NT2/D1 (cell line): Measurements from ENCODE around the gene TRIM71.

Source experiments
- DNase-seq: peaks from one replicate; pipeline ENCODE4 v3.0.0-alpha.2; 2011; ENCODE audit warnings: low read depth, low spot score
- H3K27me3 ChIP-seq: 2 replicates; pipeline ENCODE4 v1.6.0; 2011; ENCODE audit warnings: mild to moderate bottlenecking; ENCODE audit not compliant: insufficient read length, insufficient read depth
- H3K36me3 ChIP-seq: 2 replicates; pipeline ENCODE4 v1.6.1; 2011; ENCODE audit warnings: mild to moderate bottlenecking, low read length, mixed read lengths; ENCODE audit not compliant: insufficient read depth, insufficient read length
- H3K4me1 ChIP-seq: 2 replicates; pipeline ENCODE4 v1.5.1; 2011; ENCODE audit not compliant: insufficient read depth, insufficient read length
- H3K4me3 ChIP-seq: 2 replicates; pipeline ENCODE4 v1.5.1; 2011; ENCODE audit warnings: low read depth; ENCODE audit not compliant: insufficient read length
- H3K9ac ChIP-seq: 2 replicates; pipeline ENCODE4 v1.6.0; 2011; ENCODE audit warnings: low read depth; ENCODE audit not compliant: insufficient read length
- H3K9me3 ChIP-seq: 2 replicates; pipeline ENCODE4 v1.5.1; 2011; ENCODE audit warnings: mild to moderate bottlenecking, low read length; ENCODE audit not compliant: insufficient read depth
- SUZ12 ChIP-seq: IDR thresholded peaks from 2 replicates; pipeline ENCODE4 v1.6.1; 2011; ENCODE audit not compliant: insufficient read length, insufficient read depth; ENCODE audit errors: extremely low read depth
- YY1 ChIP-seq: IDR thresholded peaks from 2 replicates; pipeline ENCODE4 v1.6.1; 2011; ENCODE audit not compliant: insufficient read length, insufficient read depth
- ZNF274 ChIP-seq: IDR thresholded peaks from 2 replicates; pipeline ENCODE4 v1.6.1; 2011; ENCODE audit warnings: mild to moderate bottlenecking, low read depth, low read length

The TRIM71 gene

DNA sequence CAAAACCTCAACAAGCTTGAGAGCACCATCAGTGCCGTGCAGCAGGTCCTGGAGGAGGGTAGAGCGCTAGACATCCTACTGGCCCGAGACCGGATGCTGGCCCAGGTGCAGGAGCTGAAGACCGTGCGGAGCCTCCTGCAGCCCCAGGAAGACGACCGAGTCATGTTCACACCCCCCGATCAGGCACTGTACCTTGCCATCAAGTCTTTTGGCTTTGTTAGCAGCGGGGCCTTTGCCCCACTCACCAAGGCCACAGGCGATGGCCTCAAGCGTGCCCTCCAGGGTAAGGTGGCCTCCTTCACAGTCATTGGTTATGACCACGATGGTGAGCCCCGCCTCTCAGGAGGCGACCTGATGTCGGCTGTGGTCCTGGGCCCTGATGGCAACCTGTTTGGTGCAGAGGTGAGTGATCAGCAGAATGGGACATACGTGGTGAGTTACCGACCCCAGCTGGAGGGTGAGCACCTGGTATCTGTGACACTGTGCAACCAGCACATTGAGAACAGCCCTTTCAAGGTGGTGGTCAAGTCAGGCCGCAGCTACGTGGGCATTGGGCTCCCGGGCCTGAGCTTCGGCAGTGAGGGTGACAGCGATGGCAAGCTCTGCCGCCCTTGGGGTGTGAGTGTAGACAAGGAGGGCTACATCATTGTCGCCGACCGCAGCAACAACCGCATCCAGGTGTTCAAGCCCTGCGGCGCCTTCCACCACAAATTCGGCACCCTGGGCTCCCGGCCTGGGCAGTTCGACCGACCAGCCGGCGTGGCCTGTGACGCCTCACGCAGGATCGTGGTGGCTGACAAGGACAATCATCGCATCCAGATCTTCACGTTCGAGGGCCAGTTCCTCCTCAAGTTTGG lies 72.9 kb downstream of the TRIM71 start:
- H3K36me3 ChIP-seq, result peaks cover 90% of the 10 kb centered on the region
- TF ChIP-seq ZNF274, result no peak
- TF ChIP-seq YY1, result no peak
- TF ChIP-seq SUZ12, result no peak
- peaks cover 16% of the 10 kb centered on the region for H3K4me1 ChIP-seq
- no peaks in the 10 kb centered on the region for H3K27me3 ChIP-seq
- H3K9me3 ChIP-seq, result no peaks in the 10 kb centered on the region
- no peak overlapping the region for H3K4me3 ChIP-seq
- DNase-seq, result no peak
- no peak overlapping the region for H3K9ac ChIP-seq

DNA sequence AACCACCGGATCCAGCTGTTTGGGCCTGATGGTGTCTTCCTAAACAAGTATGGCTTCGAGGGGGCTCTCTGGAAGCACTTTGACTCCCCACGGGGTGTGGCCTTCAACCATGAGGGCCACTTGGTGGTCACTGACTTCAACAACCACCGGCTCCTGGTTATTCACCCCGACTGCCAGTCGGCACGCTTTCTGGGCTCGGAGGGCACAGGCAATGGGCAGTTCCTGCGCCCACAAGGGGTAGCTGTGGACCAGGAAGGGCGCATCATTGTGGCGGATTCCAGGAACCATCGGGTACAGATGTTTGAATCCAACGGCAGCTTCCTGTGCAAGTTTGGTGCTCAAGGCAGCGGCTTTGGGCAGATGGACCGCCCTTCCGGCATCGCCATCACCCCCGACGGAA lies 73.6 kb downstream of the TRIM71 start:
- H3K27me3 ChIP-seq, result no peaks in the 10 kb centered on the region
- H3K4me1 ChIP-seq, result peaks cover 12% of the 10 kb centered on the region
- H3K4me3 ChIP-seq, result no peak overlapping the region
- TF ChIP-seq ZNF274 (no peak), YY1 (no peak), SUZ12 (no peak)
- no peak overlapping the region for H3K9ac ChIP-seq
- H3K36me3 ChIP-seq, result peaks cover 86% of the 10 kb centered on the region
- no peak for DNase-seq
- H3K9me3 ChIP-seq, result no peaks in the 10 kb centered on the region

DNA sequence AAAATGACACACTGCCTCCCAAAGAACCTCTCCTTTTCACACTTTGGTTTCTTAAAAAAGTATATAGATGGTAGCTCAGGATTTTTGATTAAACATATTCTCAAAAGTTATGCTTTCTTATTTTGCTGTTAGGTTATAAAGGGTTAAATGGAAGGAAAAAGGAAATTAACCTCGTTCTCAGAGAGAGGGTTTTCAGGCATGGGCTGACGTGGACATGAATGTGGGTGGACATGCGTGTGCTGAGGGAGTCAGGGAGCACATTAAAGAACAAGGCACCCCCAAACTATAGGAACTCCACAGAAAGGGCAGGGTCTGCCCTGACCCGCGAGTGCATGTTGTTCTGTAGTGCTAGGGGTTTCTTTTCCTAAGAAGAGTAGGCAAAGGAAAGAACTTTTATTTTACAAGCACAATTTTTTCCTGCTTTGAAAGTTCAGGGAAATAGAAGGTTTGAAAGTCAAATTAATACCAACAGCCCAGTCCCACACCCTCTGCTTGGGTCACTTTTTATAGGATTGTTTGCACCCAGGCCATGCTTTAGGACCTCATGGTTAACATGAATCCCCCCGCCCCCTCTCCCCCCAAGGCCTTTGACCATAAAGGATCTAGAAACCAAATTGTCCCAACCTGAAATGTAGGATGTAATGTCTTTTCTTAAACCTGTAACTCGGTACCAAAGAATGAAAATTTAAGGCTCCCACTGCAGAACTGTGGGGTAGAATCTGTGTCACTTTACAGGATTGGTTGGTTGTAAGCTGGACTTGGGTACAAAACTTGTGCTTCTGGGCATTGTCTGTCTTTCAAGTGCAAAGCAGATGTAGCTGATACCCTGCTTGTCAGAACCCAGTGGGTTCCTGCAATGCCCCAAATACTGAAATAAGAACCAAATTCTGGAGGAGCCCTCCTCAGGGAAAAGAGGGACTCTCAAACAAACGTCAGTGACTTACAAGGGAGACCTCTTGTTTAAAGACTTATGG lies 75.1 kb downstream of the TRIM71 start:
- Histone ChIP-seq H3K36me3 (peaks cover 73% of the 10 kb centered on the region), H3K4me3 (no peak overlapping the region), H3K9me3 (no peaks in the 10 kb centered on the region), H3K4me1 (peaks cover 12% of the 10 kb centered on the region), H3K9ac (no peak overlapping the region), H3K27me3 (no peaks in the 10 kb centered on the region)
- DNase-seq, result no peak
- no peak for TF ChIP-seq ZNF274
- TF ChIP-seq SUZ12, result no peak
- no peak for TF ChIP-seq YY1

DNA sequence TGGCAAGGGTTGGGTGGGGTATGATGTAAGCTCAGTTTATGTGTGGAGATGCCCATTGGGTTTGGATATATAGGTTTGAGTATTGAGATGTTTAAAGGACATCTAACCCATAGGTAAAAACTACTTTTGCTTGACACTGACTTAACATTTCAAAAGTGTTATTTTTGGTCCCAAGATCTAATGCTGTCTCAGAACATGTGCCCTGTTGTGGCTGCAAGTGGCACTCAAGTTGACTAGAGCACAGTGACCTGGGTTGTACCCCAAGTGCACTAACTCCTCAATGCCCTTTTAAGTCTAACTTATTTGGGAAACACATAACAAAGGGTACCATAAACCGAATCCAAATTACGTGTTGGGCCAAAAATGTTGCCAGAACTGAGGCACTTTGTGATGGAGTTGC lies 77.2 kb downstream of the TRIM71 start:
- Histone ChIP-seq H3K4me1 (peaks cover 12% of the 10 kb centered on the region), H3K4me3 (no peak overlapping the region), H3K9me3 (no peaks in the 10 kb centered on the region), H3K36me3 (peaks cover 59% of the 10 kb centered on the region), H3K9ac (no peak overlapping the region), H3K27me3 (no peaks in the 10 kb centered on the region)
- TF ChIP-seq ZNF274 (no peak), SUZ12 (no peak), YY1 (no peak)
- DNase-seq, result no peak

DNA sequence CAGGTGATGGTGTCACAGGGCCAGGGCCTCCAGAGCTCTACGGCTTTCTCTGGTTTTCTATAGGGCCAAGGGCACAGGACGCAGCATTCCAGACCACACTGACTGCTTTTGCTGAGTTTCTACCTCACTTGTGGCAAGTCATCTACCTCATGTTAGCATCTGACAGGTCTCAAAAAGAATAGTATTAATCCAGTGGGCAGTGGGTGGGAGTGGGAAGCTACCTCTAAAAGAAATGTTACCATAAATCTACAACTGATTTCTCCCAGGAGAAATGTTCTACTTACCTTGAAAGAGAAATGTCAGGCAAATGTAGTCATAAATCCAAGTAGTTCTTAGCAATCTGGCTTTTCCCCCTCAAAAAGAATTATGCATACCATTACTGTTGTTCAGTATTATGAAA lies 77.9 kb downstream of the TRIM71 start:
- Histone ChIP-seq H3K9me3 (no peaks in the 10 kb centered on the region), H3K36me3 (peaks cover 52% of the 10 kb centered on the region), H3K4me3 (no peak overlapping the region), H3K4me1 (peaks cover 8% of the 10 kb centered on the region), H3K27me3 (no peaks in the 10 kb centered on the region), H3K9ac (no peak overlapping the region)
- TF ChIP-seq ZNF274 (no peak), YY1 (no peak), SUZ12 (no peak)
- DNase-seq, result no peak

DNA sequence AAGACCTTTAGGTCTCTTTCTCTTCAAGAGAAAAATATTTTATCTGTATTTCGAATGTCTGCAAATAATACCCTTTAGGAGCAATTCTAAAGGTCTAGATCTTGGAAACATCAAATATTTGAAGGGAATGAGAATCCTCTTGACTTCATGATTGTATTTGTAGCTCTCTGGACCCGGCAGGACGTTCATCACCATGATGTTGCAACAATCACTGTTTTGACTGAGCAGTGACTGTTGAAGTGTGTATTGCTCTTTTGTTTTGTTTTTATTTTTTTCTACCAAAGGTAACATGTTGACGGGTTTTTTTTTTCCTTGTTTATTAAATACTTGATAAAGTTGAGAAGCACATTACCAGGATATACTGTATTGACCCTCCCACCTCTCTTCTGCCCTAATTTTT lies 78.3 kb downstream of the TRIM71 start:
- Histone ChIP-seq H3K36me3 (peaks cover 47% of the 10 kb centered on the region), H3K9ac (no peak overlapping the region), H3K9me3 (no peaks in the 10 kb centered on the region), H3K4me3 (no peak overlapping the region), H3K27me3 (no peaks in the 10 kb centered on the region), H3K4me1 (peaks cover 4% of the 10 kb centered on the region)
- no peak for DNase-seq
- TF ChIP-seq SUZ12 (no peak), ZNF274 (no peak), YY1 (no peak)
